A673 (cell line): ENCODE data around the gene SLC48A1. TPM values are rescaled to one million over a fixed set of nuclear protein-coding genes. Genes with fewer than 3 reads are reported as not detected.

ENCODE experiments used
- BruUV-seq: library from RNA; stranded (reverse); fragments of 400-500 nt; replicated peaks from 2 replicates; lab custom pipeline; 2021; lab: Mats Ljungman, UMichigan
- CTCF ChIA-PET: fragments of 300-600 bp; sonication (Branson Sonifier 250); formaldehyde crosslinking; loops from one replicate; lab custom pipeline; 2022; ENCODE audit warnings: antibody characterized with exemption; lab: Charles Lee
- POLR2A ChIA-PET: fragments of 300-600 bp; sonication (Branson Sonifier 250); formaldehyde crosslinking; loops from one replicate; lab custom pipeline; 2022; ENCODE audit warnings: antibody characterized with exemption; ENCODE audit not compliant: low non-redundant PET; lab: Charles Lee
- DNase-seq: peaks from one replicate; pipeline ENCODE4 v3.0.0-alpha.2; 2015; ENCODE audit warnings: low spot score
- H3K27ac ChIP-seq: fragments of 200-600 bp; sonication (generic); 2 replicates; pipeline ENCODE4 v1.5.1; 2016; ENCODE audit warnings: mixed run types, low read depth, mild to moderate bottlenecking, mixed read lengths, antibody characterized with exemption, low read length; ENCODE audit not compliant: poor library complexity, severe bottlenecking
- H3K27me3 ChIP-seq: fragments of 200-600 bp; sonication (generic); replicated peaks from 2 replicates; pipeline ENCODE4 v1.6.1; 2017; ENCODE audit warnings: mixed run types, low read depth, mild to moderate bottlenecking, mixed read lengths, antibody characterized with exemption, low read length; ENCODE audit not compliant: insufficient read depth, poor library complexity
- H3K36me3 ChIP-seq: fragments of 200-600 bp; sonication (generic); 2 replicates; pipeline ENCODE4 v1.6.1; 2016; ENCODE audit warnings: mixed run types, mild to moderate bottlenecking, mixed read lengths, antibody characterized with exemption, low read length; ENCODE audit not compliant: insufficient read depth, poor library complexity, severe bottlenecking
- H3K4me1 ChIP-seq: fragments of 200-600 bp; sonication (generic); 2 replicates; pipeline ENCODE4 v1.6.1; 2017; ENCODE audit warnings: mixed run types, mild to moderate bottlenecking, mixed read lengths, antibody characterized with exemption, low read length; ENCODE audit not compliant: insufficient read depth, poor library complexity, severe bottlenecking
- H3K4me3 ChIP-seq: fragments of 200-600 bp; sonication (generic); 2 replicates; pipeline ENCODE4 v1.5.1; 2016; ENCODE audit warnings: low read depth, mixed run types, mild to moderate bottlenecking, mixed read lengths, low read length; ENCODE audit not compliant: poor library complexity, severe bottlenecking
- H3K9me3 ChIP-seq: fragments of 200-600 bp; sonication (generic); 2 replicates; pipeline ENCODE4 v1.6.1; 2016; ENCODE audit warnings: mixed run types, low read depth, mild to moderate bottlenecking, mixed read lengths, antibody characterized with exemption, low read length; ENCODE audit not compliant: poor library complexity, severe bottlenecking
- EZH2 ChIP-seq: fragments of 200-600 bp; sonication (generic); IDR thresholded peaks from 2 replicates; pipeline ENCODE4 v1.6.1; 2017; ENCODE audit warnings: borderline replicate concordance, low read depth, mild to moderate bottlenecking, mixed read lengths, antibody characterized with exemption, low read length; ENCODE audit not compliant: poor library complexity, severe bottlenecking
- intact Hi-C: fragments of 100-400 bp; cut with micrococcal nuclease; formaldehyde crosslinking; loops from one replicate; pipeline ENCODE4 v1.10.0; 2022; ENCODE audit not compliant: unreplicated experiment
- total RNA-seq: library from RNA; stranded (reverse); gene quantifications from 2 replicates; pipeline ENCODE4 v1.2.3, GENCODE V29; 2021
- TF ChIP-seq, protein P1 (sequence below): fragments of 300-800, 200-600 bp; sonication (generic); conservative IDR thresholded peaks from 2 replicates; pipeline ENCODE4 v1.5.1; 2017; ENCODE audit warnings: low read depth, mild to moderate bottlenecking, antibody characterized with exemption, low read length, moderate library complexity, mixed read lengths

SLC48A1 gene
- total RNA-seq, 1 experiment from 2014 or later: 39.3 TPM

DNA sequence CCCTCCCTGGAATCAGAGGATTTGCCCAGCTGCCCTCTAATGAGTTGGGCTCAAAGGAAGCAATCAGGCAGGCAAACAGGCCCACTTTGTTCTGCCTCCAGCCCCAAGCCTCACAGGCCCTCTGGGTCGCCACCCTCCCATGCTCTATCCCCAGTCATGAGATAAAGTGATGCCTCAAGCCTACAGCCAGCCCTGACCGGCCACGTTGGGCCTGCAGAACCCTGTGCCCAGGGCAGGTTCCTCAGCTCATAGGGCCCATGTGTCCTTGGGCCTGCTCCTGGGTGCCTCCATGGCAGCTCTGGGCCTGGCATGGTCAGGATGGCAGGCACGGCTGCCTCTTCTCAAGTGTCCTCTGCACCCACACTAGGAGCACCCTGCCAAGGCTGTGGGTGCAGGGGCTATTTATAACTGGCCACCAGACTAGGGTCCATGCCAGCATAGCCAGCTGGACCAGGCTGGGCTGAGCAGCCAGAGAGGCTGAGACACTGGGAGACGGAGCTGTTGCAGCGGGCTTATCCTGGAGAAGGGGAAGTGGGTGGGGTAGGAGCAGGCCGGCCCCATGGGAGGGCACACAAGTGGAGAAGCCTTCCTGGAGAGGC lies 26.4 kb downstream of the SLC48A1 start:
- intact Hi-C loops: no loop called here
- no peak for TF ChIP-seq EZH2
- TF ChIP-seq, protein P1, sequence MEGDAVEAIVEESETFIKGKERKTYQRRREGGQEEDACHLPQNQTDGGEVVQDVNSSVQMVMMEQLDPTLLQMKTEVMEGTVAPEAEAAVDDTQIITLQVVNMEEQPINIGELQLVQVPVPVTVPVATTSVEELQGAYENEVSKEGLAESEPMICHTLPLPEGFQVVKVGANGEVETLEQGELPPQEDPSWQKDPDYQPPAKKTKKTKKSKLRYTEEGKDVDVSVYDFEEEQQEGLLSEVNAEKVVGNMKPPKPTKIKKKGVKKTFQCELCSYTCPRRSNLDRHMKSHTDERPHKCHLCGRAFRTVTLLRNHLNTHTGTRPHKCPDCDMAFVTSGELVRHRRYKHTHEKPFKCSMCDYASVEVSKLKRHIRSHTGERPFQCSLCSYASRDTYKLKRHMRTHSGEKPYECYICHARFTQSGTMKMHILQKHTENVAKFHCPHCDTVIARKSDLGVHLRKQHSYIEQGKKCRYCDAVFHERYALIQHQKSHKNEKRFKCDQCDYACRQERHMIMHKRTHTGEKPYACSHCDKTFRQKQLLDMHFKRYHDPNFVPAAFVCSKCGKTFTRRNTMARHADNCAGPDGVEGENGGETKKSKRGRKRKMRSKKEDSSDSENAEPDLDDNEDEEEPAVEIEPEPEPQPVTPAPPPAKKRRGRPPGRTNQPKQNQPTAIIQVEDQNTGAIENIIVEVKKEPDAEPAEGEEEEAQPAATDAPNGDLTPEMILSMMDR: no peak
- POLR2A ChIA-PET: no interaction called here
- no peak for DNase-seq
- peak overlapping the region; percentile 30 for H3K27ac ChIP-seq
- H3K4me3 ChIP-seq: no peak overlapping the region
- H3K4me1 ChIP-seq: no peaks in the 10 kb centered on the region
- no peaks in the 10 kb centered on the region for H3K27me3 ChIP-seq
- no TSS peak for BruUV-seq
- H3K9me3 ChIP-seq: no peaks in the 10 kb centered on the region
- peaks cover 11% of the 10 kb centered on the region for H3K36me3 ChIP-seq
- CTCF ChIA-PET: no interaction called here

DNA sequence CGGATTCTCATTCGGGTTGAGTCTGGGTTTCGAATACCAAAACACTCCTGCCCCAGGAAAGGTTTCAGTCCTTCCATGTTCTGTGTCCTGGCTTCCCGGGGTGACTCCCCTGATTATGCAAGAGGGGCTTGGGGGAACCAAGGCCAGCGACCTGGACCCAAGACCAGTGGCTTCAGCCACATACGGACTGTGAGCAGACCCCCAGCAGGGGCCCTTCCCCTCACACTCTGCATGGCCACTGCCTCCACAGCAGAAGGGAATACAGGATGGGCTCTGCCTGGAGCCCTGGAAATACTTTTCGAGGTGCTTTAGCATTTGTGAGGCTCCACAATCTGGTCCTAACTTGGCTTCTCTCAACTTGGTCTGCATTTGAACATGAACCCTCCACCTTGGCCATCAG lies 27.5 kb downstream of the SLC48A1 start:
- POLR2A ChIA-PET: no interaction called here
- no peak for DNase-seq
- intact Hi-C loops: no loop called here
- H3K9me3 ChIP-seq: no peaks in the 10 kb centered on the region
- H3K27ac ChIP-seq: no peak overlapping the region
- H3K4me1 ChIP-seq: no peaks in the 10 kb centered on the region
- H3K4me3 ChIP-seq: no peak overlapping the region
- H3K36me3 ChIP-seq: peaks cover 3% of the 10 kb centered on the region
- TF ChIP-seq, protein P1: no peak
- no peak for TF ChIP-seq EZH2
- CTCF ChIA-PET: no interaction called here
- no TSS peak for BruUV-seq
- H3K27me3 ChIP-seq: no peaks in the 10 kb centered on the region

DNA sequence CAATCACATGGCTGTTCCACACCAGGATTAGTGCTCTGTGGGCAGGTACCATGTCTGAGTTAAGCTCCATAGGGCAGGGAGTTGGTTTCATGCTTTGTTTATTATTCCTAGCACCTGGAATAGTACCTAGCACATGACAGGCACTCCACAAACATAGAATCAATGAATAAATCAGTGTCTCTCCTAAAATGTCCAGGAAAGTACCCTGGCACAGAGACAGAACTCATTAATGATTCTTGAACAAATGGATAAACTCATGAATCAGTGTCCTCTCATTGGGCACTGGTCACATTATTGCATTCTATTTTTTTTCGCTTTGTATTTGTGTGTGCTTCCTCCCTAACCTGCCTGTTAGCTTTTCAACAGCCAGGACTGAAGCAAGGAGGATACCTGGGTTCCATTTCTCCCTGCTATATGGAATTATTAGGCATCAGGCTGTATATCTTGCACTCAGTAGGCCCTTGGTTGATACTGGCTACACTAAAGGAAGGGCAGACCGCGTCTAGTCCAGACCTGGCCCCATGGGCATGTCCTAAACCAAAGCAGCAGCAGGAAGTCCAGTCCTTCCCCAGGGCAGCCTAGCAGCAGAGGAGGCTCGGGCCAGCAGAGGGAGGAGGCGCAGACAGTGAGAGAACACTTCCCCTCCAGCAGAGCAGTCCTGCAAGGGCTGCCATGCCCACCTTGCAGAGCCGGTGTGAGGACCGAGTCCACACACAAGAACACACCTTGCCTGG lies 28.3 kb downstream of the SLC48A1 start:
- no peaks in the 10 kb centered on the region for H3K9me3 ChIP-seq
- ChIA-PET POLR2A (no interaction called here), CTCF (interaction anchor here (0.5 kb wide), 1 partner anchor 151 kb away, joined by 3 read pairs; no protein-coding TSS in a partner anchor)
- intact Hi-C loops: no loop called here
- H3K27ac ChIP-seq: no peak overlapping the region
- no peaks in the 10 kb centered on the region for H3K4me1 ChIP-seq
- H3K36me3 ChIP-seq: peaks cover 3% of the 10 kb centered on the region
- DNase-seq: no peak
- no peak for TF ChIP-seq EZH2
- TF ChIP-seq, protein P1: no peak
- no TSS peak for BruUV-seq
- no peaks in the 10 kb centered on the region for H3K27me3 ChIP-seq
- no peak overlapping the region for H3K4me3 ChIP-seq
